SH-SY5Y (cell line): ENCODE data around the gene MPP2.

Experiments
- GATA2 ChIP-seq: IDR thresholded peaks from 2 replicates; pipeline ENCODE4 v1.6.1; 2011; ENCODE audit warnings: mild to moderate bottlenecking, low read depth, low read length
- GATA3 ChIP-seq: IDR thresholded peaks from 2 replicates; pipeline ENCODE4 v1.6.1; 2011; ENCODE audit warnings: low read depth, mild to moderate bottlenecking, low read length, moderate library complexity

DNA sequence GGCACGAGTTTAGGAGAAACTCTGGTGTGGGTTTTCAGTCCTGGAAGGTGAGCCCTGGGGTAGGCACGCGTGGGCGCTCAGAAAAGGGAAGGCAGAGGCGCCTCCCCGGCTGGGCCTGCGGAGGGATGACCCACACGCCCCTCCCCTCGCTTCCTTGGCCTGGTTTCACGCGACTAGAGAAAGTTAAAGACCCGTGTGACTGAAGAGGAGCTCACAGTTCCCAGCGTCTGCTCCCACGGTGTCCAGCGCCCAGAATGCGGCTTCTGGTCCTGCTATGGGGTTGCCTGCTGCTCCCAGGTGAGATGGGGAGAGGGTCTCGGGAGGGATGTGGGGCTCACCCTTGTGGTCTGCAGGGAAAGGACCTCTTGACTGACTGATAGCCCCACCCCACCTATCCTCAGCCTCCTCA lies 60.4 kb downstream of the MPP2 start, which contains the start of gene CD300LG:
- TF ChIP-seq GATA3 (no peak), GATA2 (no peak)
